GM18909 (cell line): Measurements from ENCODE around the gene IFT80.

Experiments used
- ATAC-seq: cut with Tn5 transposase; IDR thresholded peaks from one replicate; pipeline ENCODE4 v1.9.1; 2021; ENCODE audit warnings: mild to moderate bottlenecking; ENCODE audit not compliant: unreplicated experiment, poor library complexity

IFT80 gene

GRCh38 chr3:160399125-160400029, at the start of gene IFT80, which contains the start of gene SMC4:
Gene IFT80, minus strand, starts transcription at chr3:160399225. Its CDS starts 14,625 bp downstream, at chr3:160384600.
Gene SMC4, plus strand, starts transcription at chr3:160399650. Its CDS starts 1,177 bp downstream, at chr3:160400827.
- peak; percentile 95 for ATAC-seq

GRCh38 chr3:160447544-160447943, 48.5 kb upstream of the IFT80 start:
- ATAC-seq, result no peak

- ATAC-seq, result no peak
Observed at GRCh38 chr3:160446522-160447056, 47.6 kb upstream of the IFT80 start.

- ATAC-seq, result no peak
Observed at GRCh38 chr3:160445854-160446253, 46.8 kb upstream of the IFT80 start.

- ATAC-seq, result no peak
Observed at GRCh38 chr3:160444411-160444810, 45.4 kb upstream of the IFT80 start.

GRCh38 chr3:160440687-160441086, 41.7 kb upstream of the IFT80 start:
- ATAC-seq, result no peak

- no peak for ATAC-seq
Observed at GRCh38 chr3:160437083-160437455, 38.0 kb upstream of the IFT80 start.

- ATAC-seq, result no peak
Observed at GRCh38 chr3:160435747-160436146, 36.7 kb upstream of the IFT80 start.

- ATAC-seq, result no peak
Observed at GRCh38 chr3:160435095-160435494, 36.1 kb upstream of the IFT80 start.

GRCh38 chr3:160434071-160434470, 35.0 kb upstream of the IFT80 start:
- ATAC-seq, result no peak

GRCh38 chr3:160427832-160428424, 28.9 kb upstream of the IFT80 start:
- no peak for ATAC-seq

- ATAC-seq, result no peak
Observed at GRCh38 chr3:160417311-160417710, 18.3 kb upstream of the IFT80 start.

- peak; percentile 77 for ATAC-seq
Observed at GRCh38 chr3:160413613-160414248, 14.7 kb upstream of the IFT80 start.

- ATAC-seq, result no peak
Observed at GRCh38 chr3:160412477-160412876, 13.5 kb upstream of the IFT80 start.

- no peak for ATAC-seq
Observed at GRCh38 chr3:160409812-160410610, 11.0 kb upstream of the IFT80 start.

- no peak for ATAC-seq
Observed at GRCh38 chr3:160403796-160404470, 4.9 kb upstream of the IFT80 start.

GRCh38 chr3:160403028-160403545, 4.1 kb upstream of the IFT80 start:
- ATAC-seq, result no peak

GRCh38 chr3:160402221-160403027, 3.4 kb upstream of the IFT80 start:
- no peak for ATAC-seq
